Liver (tissue), 9 donors: ENCODE data around the gene CLTRN. TPM values are rescaled to one million over a fixed set of nuclear protein-coding genes. Genes with fewer than 3 reads are reported as not detected.
A peak's percentile ranks its signal among the peaks of the same experiment; 100 is the strongest.

ENCODE experiments used
- DNase-seq: peaks from one replicate; pipeline ENCODE4 v3.0.0-alpha.2; 2017; ENCODE audit warnings: low spot score
- H3K27ac ChIP-seq, 2 donors: one replicate each; pipeline ENCODE4 v1.7.0; 2013; ENCODE audit warnings: inconsistent platforms in 2 of 2, low read length in 2 of 2, control low read depth in 1 of 2, low read depth in 1 of 2, mild to moderate bottlenecking in 1 of 2
- H3K27me3 ChIP-seq, 4 donors: one replicate each; pipeline versions ENCODE4 v1.6.1 to v1.7.0; 2013; ENCODE audit warnings: low read length in 3 of 4, inconsistent platforms in 1 of 4, mild to moderate bottlenecking in 1 of 4, moderate library complexity in 1 of 4; ENCODE audit not compliant: control insufficient read depth in 4 of 4, insufficient read depth in 4 of 4
- H3K36me3 ChIP-seq, 4 donors: one replicate each; pipeline versions ENCODE4 v1.6.1 to v1.7.0; 2013; ENCODE audit warnings: low read length in 3 of 4, mild to moderate bottlenecking in 3 of 4, low read depth in 1 of 4, moderate library complexity in 1 of 4; ENCODE audit not compliant: control insufficient read depth in 4 of 4, insufficient read depth in 3 of 4
- H3K4me1 ChIP-seq, 4 donors: one replicate each; pipeline versions ENCODE4 v1.6.1 to v1.7.0; 2013; ENCODE audit warnings: low read length in 3 of 4, mild to moderate bottlenecking in 3 of 4, moderate library complexity in 1 of 4; ENCODE audit not compliant: control insufficient read depth in 4 of 4, insufficient read depth in 4 of 4
- H3K4me3 ChIP-seq, 3 donors: one replicate each; pipeline versions ENCODE4 v1.6.1 to v1.7.0; 2013; ENCODE audit warnings: low read length in 3 of 3, control low read depth in 1 of 3, low read depth in 1 of 3, mild to moderate bottlenecking in 1 of 3
- H3K9ac ChIP-seq, 2 donors: one replicate each; pipeline ENCODE4 v1.7.0; 2013; ENCODE audit warnings: low read length in 2 of 2, mild to moderate bottlenecking in 2 of 2, moderate library complexity in 2 of 2, control low read depth in 1 of 2, low read depth in 1 of 2
- H3K9me3 ChIP-seq, 4 donors: one replicate each; pipeline versions ENCODE4 v1.6.1 to v1.7.0; 2013; ENCODE audit warnings: low read length in 3 of 4; ENCODE audit not compliant: control insufficient read depth in 4 of 4
- ATF3 ChIP-seq: IDR thresholded peaks from 2 replicates; pipeline ENCODE4 v1.6.1; 2016; ENCODE audit warnings: antibody characterized with exemption
- CTCF ChIP-seq: fragments of 150-350 bp; IDR thresholded peaks from 2 replicates; pipeline ENCODE4 v1.5.1; 2017; ENCODE audit warnings: improper control_type of control experiment, low read depth, low read length; ENCODE audit not compliant: missing input control
- FOXA1 ChIP-seq: IDR thresholded peaks from 2 replicates; pipeline ENCODE4 v1.6.1; 2016; ENCODE audit warnings: antibody characterized with exemption
- FOXA2 ChIP-seq: IDR thresholded peaks from 2 replicates; pipeline ENCODE4 v1.6.1; 2016; ENCODE audit warnings: antibody characterized with exemption
- GABPA ChIP-seq, 2 donors: IDR thresholded peaks in 1 of 2; conservative IDR thresholded peaks in 1 of 2; 2 replicates each; pipeline ENCODE4 v1.6.1; 2016; ENCODE audit warnings: antibody characterized with exemption in 2 of 2, mild to moderate bottlenecking in 1 of 2, moderate library complexity in 1 of 2
- HNF4A ChIP-seq, 2 donors: conservative IDR thresholded peaks; 2 replicates each; pipeline ENCODE4 v1.6.1; 2016; ENCODE audit warnings: antibody characterized with exemption in 2 of 2, mild to moderate bottlenecking in 2 of 2
- HNF4G ChIP-seq: IDR thresholded peaks from 2 replicates; pipeline ENCODE4 v1.6.1; 2016; ENCODE audit warnings: antibody characterized with exemption
- JUND ChIP-seq, 2 donors: IDR thresholded peaks; 2 replicates each; pipeline ENCODE4 v1.6.1; 2016; ENCODE audit warnings: antibody characterized with exemption in 2 of 2
- RAD21 ChIP-seq, 2 donors: IDR thresholded peaks; 2 replicates each; pipeline ENCODE4 v1.6.1; 2016; ENCODE audit warnings: antibody characterized with exemption in 2 of 2, mild to moderate bottlenecking in 2 of 2
- REST ChIP-seq: IDR thresholded peaks from 2 replicates; pipeline ENCODE4 v1.6.1; 2016; ENCODE audit warnings: antibody characterized with exemption, mild to moderate bottlenecking
- RXRA ChIP-seq, 2 donors: IDR thresholded peaks; 2 replicates each; pipeline ENCODE4 v1.6.1; 2017 to 2018; ENCODE audit warnings: antibody characterized with exemption in 2 of 2, mild to moderate bottlenecking in 1 of 2
- SP1 ChIP-seq: IDR thresholded peaks from 2 replicates; pipeline ENCODE4 v1.6.1; 2018; ENCODE audit warnings: antibody characterized with exemption, mild to moderate bottlenecking
- TAF1 ChIP-seq: conservative IDR thresholded peaks from 2 replicates; pipeline ENCODE4 v1.6.1; 2016; ENCODE audit warnings: antibody characterized with exemption, mild to moderate bottlenecking
- YY1 ChIP-seq: IDR thresholded peaks from 2 replicates; pipeline ENCODE4 v1.6.1; 2016; ENCODE audit warnings: antibody characterized with exemption, mild to moderate bottlenecking
- whole genome bisulfite sequencing: extraction: QIAGEN DNeasy Blood & Tissue Kit; methylation state at CpG from one replicate; pipeline ENCODE4 v1.1.7; 2013; 5-methylcytosine and 5-hydroxymethylcytosine counted together
- polyA plus RNA-seq, 2 donors: library from polyadenylated mRNA; stranded (reverse) in 1 of 2; unstranded in 1 of 2; fragments of 200-250 nt in 1 of 2; fragments of >200 nt in 1 of 2; fragmentation: Nextera tagmentation in 1 of 2; extraction: Ambion mirVana in 1 of 2; gene quantifications; one replicate each; pipeline versions ENCODE4 v1.2.1 to v1.2.3, GENCODE V29; 2013 to 2015
- total RNA-seq, 2 donors: library from RNA; depleted of rRNA; stranded (reverse); fragments of >200 nt; gene quantifications; one replicate each; pipeline ENCODE4 v1.2.3, GENCODE V29; 2014
- donor health status: healthy.
- donor health status: healthy.
- donor health status: healthy.
- donor health status: healthy.
- donor health status: healthy.

Gene CLTRN
- total and polyA plus RNA-seq, 4 donors, result 1.5 to 11.0 (median 5.0) TPM

- TF ChIP-seq GABPA (IDR thresholded peaks at IDR 0.05 in 1 of 2, conservative IDR thresholded peaks at IDR 0.05 in 1 of 2) (no peak), RXRA (IDR thresholded peaks at IDR 0.05) (no peak), HNF4A (conservative IDR thresholded peaks at IDR 0.05) (no peak), SP1 (no peak), YY1 (no peak), HNF4G (no peak), TAF1 (no peak)
- H3K4me1 ChIP-seq, result no peaks in the 10 kb centered on the region
- no peak overlapping the region for H3K9ac ChIP-seq
- no peak overlapping the region for H3K4me3 ChIP-seq
- no peaks in the 10 kb centered on the region for H3K9me3 ChIP-seq
- 85% methylated on average over 6 of the region's 6 CpGs for WGBS
- peaks cover 2 to 21% (median 11%) of the 10 kb centered on the region in 4 donors for H3K36me3 ChIP-seq
- no peak for DNase-seq
- no peaks in the 10 kb centered on the region for H3K27me3 ChIP-seq
- no peak overlapping the region for H3K27ac ChIP-seq
These were observed 30.4 kb upstream of the CLTRN start for GRCh38 chrX:15694941-15695451.

GRCh38 chrX:15686818-15687685 lies 22.4 kb upstream of the CLTRN start:
- Histone ChIP-seq H3K4me1 (no peaks in the 10 kb centered on the region), H3K9me3 (no peaks in the 10 kb centered on the region), H3K9ac (no peak overlapping the region), H3K27me3 (no peaks in the 10 kb centered on the region), H3K36me3 (peaks cover 0 to 16% (median 3%) of the 10 kb centered on the region in 4 donors), H3K27ac (no peak overlapping the region), H3K4me3 (no peak overlapping the region)
- TF ChIP-seq FOXA2 (peak; percentile 13), TAF1 (no peak), CTCF (peak; percentile 75), RAD21 (IDR thresholded peaks at IDR 0.05) (peak; percentile 70 to 84)
- 43% methylated on average over 6 of the region's 6 CpGs for WGBS
- peak; percentile 44 for DNase-seq

- Histone ChIP-seq H3K9ac (no peak overlapping the region), H3K9me3 (no peaks in the 10 kb centered on the region), H3K27ac (no peak overlapping the region), H3K27me3 (no peaks in the 10 kb centered on the region), H3K36me3 (no peaks in the 10 kb centered on the region), H3K4me3 (no peak overlapping the region), H3K4me1 (peaks cover 0 to 5% (median 0%) of the 10 kb centered on the region in 4 donors)
- WGBS, result 94% methylated on average over 6 of the region's 6 CpGs
- DNase-seq, result no peak
- no peak for TF ChIP-seq RAD21 (IDR thresholded peaks at IDR 0.05)
- no peak for TF ChIP-seq JUND (IDR thresholded peaks at IDR 0.05)
- TF ChIP-seq GABPA (IDR thresholded peaks at IDR 0.05 in 1 of 2, conservative IDR thresholded peaks at IDR 0.05 in 1 of 2), result no peak
- no peak for TF ChIP-seq HNF4G
- TF ChIP-seq REST, result no peak
- TF ChIP-seq ATF3, result no peak
- TF ChIP-seq FOXA1, result no peak
These were observed 18.6 kb upstream of the CLTRN start for GRCh38 chrX:15683193-15683592.
